GM21367 (cell line): ENCODE measurements around the gene DERL2.
A peak's percentile ranks its signal among the peaks of the same experiment; 100 is the strongest.

ENCODE experiments used
- ATAC-seq: cut with Tn5 transposase; IDR thresholded peaks from one replicate; pipeline ENCODE4 v1.9.1; 2021; ENCODE audit not compliant: unreplicated experiment

DERL2 gene

DNA sequence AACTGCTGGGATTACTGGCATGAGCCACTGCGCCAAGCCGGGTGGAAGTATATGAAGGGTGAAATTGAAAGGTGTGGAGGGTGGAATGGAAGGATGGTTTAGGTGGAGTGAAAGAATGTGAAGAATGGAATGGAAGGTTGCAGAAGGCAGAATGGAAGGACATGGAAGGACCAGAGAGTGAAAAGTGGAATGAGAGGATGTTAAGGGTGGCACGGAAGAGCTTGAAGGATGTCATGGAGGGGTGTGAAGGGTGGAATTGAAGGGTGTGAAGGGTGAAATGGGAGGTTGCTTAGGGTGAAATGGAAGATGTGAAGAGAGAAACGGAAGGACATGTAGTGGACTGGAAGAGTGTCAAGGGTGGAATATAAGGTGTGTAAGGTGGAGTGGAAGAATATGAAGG, 16.6 kb upstream of the DERL2 start:
- ATAC-seq = no peak

DNA sequence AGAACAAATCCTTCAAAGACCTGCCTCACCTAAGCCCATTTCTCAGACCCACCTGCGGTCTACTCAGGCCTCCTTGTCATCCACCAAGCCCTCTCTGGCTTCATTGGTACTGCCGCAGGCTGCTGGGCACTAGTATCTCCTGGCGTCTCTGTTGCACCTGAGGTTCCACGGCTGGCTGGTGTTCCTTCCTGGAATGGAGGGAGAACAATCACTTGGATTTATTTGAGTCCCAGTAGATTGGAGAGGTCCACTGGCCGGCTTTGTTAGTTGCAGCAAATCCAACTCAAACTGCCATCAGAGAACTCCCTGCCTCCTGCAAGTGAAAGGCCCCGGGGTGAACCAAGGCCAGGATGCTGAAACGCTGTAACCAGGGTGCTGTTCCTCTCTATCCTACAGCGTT, 15.7 kb upstream of the DERL2 start:
- no peak for ATAC-seq

DNA sequence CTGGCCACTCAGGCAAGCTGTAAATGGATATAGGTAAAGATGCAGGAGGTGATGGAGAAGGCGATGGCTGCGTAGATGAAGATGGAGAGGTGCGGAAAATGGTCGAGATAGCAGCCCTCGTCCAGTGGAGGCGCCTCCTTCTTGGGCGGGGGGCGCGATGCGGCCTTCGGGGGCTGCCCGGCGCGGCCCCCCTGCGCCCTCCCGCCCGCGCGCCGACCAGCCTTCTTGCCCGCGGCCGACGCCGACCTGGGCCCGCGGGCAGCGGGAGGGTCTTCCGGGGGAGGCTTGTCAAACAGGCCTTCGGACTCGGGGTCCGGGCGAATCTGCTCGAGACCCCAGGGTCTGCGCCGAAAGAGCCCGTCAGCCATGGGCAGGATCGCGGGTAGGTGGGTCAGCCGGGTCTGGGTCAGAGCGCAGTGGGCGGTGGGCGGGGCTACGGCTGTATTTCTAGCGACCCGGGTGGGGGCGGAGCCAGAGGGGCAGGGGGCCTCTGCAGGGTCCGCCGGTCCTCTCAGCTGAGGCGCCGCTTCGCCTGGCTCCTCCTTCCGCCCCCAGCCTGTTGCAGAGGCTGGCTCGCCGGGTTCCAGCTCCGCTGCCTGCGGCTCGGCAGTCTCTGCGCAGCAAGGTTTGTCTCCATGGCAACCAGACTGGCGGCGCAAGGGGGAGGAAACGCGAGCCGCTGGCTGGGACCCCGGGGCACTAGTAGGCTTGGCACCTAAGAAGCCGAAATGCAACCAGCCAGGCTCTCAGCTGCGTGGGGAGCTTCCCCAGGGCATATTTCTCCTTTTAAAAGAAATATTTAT, 14.8 kb upstream of the DERL2 start:
- no peak for ATAC-seq

DNA sequence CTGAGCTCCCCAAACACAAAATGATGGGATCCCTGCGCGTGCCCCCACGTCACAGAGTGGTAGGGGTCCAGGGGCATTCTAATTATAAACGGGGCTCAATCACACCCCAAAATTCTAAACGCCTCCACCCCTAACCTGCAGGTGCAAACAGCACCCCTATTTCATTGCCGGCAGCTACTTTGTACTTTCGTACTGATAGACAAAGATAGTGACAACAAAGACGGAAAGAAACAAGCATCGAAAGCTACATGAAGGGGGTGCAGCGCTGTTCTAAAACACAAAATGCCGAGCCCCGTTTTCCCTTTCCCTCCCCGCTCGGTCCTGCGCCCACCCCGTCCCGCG, 14.2 kb upstream of the DERL2 start:
- no peak for ATAC-seq

DNA sequence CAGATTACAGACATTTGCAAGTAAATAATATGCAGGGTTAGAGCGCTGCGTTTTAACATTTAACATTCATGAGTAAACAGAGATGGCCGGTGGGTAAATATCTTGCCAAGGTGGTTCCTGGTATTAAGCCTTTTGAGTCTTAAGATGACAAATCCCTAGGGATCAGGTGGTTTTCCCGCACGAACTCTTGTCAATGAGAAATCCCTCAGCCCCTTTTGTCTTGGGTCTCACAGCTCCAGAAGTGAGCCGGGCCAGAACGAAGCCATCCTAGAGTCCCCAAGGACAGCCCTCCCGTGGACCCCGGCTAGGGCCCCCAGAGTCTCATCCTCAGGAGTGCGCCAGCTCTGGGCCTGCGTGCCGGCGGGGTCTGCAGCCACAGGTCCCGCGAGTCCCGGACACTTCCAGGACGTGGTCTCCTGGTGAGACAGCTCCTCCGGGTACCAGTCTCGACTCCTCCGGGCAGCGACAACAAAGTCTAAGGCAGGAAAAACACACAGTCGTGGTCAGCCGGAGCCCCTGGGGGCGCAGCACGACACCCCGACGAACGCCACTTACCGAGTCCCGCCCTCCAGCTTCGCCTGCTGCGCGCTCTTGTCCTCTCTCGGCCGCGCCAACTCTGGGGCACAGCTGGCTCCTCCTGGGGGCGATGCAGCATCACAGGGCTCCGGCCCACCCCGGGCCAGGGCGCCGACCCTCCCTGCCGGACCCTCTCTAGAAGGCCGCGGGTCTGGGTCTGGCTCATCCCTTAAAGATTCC, 13.7 kb upstream of the DERL2 start:
- ATAC-seq = no peak

DNA sequence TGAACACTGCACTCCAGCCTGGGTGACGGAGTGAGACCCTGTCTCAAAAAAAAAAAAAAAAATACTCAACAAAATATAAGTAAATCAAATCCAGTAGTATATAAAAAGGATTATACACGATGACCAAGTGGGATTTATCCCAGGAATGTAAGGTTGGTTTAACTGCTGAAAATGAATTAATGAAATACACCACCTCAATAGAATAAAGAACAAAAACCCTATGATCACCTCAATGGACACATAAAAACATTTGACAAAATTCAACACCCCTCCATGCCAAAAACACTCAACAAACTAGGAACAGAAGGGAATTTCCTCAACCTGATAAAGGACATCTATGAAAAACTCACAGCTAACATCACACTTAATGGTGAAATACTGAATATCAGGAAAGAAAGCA, 7.0 kb upstream of the DERL2 start:
- ATAC-seq = no peak

DNA sequence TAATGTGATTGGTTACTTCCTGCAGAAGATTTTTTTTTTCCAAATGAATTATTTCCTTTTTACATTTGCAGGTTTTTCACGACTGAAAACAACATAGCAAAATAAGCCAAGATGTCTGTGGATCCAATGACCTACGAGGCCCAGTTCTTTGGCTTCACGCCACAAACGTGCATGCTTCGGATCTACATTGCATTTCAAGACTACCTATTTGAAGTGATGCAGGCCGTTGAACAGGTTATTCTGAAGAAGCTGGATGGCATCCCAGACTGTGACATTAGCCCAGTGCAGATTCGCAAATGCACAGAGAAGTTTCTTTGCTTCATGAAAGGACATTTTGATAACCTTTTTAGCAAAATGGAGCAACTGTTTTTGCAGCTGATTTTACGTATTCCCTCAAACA, 2.8 kb upstream of the DERL2 start:
- ATAC-seq = no peak

DNA sequence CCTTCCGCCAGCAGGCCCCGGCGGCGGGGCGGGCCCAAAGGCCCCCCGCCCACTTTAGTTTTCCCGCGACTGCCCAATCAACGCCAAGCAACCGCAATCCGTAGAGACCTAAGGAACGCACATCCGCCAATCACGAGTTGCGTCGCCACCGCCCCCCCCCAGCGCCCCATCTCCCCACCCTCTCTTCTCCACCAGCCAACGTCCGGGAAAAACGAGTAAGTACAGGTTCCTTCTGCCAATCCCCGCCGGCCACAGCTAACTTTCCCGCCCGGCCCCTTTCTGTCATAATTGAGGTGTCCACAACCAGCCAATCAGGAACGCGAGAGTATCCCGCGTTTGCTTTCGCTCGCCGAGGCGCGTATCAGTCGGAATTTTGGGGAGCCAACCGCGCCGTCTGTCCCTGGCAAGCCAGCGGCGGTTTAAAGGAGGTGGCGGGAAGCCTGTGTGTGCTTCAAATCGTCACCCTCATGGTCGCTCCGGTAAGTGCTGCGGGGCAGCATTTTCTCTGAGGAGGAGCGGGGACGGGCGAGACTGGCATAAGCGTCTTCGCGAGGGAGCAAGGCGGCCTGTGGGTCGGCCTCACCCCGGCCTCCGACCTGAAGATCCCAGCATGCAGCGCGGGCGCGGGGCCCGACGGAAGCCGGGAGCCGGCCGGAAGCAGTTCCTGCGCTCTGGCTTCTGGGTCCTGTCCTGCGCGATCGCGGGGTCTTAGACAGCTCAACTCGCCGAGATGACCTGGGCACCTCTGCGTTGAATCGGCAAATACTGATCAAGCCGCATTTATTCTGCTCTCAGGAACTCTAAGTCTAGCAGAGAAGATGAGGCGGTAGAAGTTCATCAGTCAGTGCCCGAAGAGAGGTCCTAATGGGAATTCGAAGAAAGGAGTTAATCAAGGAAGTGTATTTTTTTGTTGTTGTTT, 487 bp upstream of the DERL2 start, which contains the start of gene MIS12:
MIS12 (plus strand) TSS at position 361 of the 919 bp plus-strand sequence. CDS start 2,297 bp downstream, outside the sequence.
- peak; percentile 62 for ATAC-seq

DNA sequence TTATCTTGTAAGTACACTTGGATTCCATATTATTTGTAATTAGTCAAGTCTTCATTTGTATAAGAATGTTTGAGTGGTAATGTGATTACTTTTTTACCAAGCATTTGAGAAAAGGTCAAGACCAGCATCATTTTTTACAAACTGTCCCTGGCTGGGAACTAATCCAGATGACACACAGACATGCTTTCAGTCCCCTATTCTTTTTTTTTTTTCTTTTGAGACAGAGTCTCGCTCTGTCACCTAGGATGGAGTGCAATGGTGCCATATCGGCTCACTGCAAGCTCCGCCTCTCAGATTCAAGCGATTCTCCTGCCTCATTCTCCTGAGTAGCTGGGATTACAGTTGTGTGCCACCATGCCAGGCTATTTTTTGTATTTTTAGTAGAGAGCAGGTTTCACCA, 4.5 kb downstream of the DERL2 start:
- ATAC-seq = no peak

DNA sequence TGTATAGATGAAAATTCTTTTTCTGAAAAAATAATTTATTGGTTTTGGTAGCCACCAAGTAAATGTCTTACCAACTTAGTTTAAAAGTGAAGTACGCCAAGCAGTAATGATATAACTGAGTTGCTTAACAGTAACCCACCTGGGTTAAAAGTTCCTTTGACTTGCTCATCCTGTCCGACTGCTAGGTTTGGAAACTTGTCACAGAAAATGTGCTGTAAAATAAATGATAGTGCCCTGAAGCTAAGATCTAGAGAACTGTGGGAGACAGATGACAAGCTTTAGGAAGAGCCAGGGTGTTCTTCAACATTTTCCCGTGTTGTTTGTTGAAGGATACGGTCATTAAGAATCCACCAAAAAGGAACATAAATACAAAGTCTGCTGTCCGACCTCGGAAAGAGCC, 5.0 kb downstream of the DERL2 start:
- no peak for ATAC-seq

DNA sequence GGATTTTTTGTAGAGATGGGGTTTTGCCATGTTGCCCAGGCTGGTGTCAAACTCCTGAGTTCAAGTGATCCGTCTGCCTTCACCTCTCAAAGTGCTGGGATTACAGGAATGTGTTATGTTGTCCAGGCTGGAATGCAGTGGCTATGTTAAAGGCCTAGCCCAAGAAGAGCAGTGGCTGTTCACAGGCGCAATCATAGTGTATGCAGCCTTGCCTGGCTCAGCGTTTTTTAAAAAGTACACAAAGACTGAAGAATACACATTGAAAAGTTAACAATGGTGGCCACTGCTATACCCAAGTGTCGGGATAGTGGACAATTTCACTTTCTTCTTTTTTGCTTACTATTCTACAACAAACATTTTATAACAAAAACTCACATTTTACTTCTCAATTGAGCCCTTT, 7.0 kb downstream of the DERL2 start:
- ATAC-seq = no peak

DNA sequence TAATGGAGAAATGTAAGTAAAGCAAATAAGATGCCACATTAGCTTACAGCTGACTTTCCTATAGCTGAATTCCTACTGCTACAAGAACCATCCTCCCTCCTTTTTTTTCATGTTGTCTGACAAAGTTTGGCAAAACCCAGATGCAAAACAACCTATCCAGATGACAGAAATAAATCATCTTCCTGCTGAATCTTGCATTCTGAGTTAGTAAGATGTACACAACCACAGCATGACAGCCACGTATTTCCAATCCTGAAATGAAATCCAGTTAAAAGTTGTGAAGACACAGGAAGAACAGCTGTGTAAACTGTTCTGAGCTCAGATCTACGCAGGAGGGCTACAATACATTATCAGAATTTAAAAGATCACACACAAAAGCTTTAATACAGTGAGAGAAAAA, 12.1 kb downstream of the DERL2 start:
- ATAC-seq = no peak

DNA sequence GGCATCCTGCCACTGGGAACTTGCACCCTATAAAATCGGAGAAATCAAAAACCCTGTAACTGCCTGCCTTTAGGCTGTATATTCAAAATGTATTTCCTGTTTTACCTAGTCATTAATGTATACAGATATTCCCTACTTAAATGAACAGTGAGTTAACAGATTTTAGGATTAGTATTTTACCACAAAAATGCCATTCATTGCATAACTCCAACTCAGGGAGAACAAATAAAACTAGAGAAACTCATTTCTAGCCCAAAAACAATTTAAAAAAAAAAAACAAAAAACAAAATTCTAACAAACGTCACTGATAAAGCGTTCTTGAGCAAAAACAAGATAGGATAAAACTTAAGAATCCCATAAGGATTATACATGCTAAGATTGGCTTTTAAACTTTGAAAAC, 13.5 kb downstream of the DERL2 start:
- no peak for ATAC-seq

DNA sequence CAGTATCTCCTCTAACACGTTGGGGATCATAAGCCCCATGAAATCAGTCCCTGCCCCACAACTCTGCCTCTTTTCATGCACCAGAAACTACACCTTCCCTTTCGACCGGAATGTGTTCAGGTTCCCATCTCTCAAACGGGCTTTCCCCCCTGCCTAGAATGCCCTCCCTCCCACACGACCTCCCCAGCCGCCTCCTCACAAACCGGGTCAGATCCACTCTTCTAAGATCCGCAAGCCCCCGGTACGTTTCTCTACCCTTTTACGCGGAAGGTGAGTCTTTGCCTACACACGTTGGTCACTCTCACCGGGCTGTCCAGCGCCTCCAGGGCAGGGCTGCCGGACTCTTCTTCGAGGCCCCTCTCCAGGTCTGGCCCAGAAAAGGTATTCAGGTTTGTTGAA, 17.9 kb downstream of the DERL2 start:
- ATAC-seq = peak; percentile 11

DNA sequence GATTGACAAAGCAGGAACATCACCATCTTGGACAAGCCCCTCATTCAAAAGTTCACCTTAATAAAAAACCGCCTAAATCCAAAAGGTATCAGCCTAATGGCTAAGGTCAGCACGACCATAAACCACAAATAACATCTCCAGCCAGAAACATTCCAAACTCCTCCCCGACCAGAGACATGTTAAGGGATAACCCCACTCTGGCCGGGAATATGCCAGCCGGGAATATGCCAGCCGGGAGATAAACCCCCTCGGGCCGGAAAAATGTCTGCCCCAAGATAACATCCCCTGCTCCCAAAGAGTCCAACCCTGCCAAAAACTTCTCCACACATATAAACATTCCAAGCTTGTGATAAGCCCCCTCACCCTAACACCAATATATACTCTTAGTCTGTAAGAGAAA, 18.6 kb downstream of the DERL2 start:
- no peak for ATAC-seq

DNA sequence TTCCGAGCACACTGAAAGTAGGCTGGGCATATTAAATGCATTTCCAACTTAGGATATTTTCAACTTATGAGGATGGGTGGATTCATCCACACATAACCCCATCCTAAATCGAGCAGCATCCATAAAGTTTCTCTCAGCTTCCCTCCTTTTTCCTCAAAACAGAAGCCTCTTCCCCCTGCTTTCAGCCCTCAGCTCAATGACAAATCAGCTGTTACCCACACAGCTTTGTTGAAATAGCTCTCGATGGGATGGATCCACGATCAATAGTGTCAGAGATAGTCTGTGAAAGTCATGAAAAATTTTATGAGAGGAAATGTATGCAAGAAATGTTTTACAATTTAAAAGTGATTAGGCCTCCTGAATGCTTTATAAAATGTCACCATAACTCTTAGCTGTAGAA, 19.7 kb downstream of the DERL2 start:
- ATAC-seq = no peak

DNA sequence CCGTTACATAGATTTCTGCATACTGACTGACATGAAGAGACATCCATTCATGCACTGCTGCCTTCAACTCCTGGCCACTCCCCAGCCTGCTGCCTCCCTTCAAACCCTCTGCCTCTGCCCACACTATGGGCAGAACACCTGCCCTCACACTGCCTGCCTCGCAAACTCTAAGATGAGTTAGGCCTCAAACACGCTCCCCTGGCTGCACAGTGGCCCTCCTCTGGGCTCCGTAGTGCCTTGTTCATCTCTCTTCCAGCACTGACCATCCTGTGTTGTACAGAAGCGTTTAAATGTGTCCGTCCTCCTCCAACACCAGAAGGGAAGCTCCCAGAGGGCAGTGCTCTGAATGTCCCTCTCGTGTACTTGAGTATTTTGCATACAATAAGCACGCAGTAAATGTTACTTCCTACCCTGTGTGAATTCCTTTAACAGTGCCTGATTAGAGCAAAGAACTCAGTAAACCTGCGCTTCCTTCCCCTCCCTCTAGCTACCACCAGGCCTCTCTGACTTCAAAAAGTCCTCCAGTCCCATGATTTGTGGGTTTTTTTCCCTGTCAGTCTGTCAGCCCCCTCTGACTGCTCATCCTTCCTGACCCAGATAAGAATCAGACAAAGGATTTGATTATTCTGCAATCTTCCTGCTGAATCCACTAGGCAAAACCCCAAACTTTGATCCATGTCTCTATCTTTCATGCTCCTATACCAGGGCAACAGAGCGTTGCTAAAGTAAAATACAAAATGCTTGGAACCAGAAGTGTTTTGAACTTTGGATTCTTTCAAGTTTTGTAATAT, 21.1 kb downstream of the DERL2 start:
- ATAC-seq = no peak

DNA sequence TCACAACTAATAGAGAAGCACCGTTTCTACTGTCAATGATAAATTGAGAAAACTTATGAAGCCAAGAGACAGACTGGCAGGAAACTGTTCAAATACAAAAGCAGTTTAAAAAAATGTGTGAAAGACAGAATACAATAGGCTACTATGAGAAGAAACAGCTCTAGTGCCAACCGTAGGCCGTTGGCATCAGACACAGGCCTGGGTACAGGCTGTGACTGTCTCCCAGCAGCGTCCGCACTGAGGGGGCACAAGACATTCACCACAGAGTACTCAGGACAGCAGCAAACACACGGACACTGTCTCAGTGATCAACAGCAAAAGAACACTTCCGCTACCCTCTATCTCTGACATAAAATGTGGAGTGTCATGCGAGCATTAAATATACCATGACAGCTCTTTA, 39.2 kb downstream of the DERL2 start:
- no peak for ATAC-seq

DNA sequence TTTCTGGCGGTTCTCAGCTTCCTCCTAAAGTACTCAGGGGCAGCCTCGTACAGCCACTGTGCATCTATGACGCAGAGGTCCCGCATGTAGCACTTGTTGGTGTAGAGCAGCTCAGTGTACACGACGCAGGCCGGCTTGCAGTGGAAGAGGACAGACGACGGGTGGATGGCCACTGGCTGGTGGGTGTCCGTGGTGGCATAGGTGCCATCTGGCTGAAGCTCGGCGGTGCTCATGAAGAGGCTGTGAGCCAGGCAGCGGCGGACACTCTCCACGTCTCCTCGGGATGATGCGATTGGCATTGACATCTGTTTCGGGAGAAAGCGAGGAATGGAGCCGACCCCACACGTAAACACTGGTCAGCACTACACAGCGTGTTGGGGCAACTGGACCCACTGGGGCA, 41.8 kb downstream of the DERL2 start:
- no peak for ATAC-seq

DNA sequence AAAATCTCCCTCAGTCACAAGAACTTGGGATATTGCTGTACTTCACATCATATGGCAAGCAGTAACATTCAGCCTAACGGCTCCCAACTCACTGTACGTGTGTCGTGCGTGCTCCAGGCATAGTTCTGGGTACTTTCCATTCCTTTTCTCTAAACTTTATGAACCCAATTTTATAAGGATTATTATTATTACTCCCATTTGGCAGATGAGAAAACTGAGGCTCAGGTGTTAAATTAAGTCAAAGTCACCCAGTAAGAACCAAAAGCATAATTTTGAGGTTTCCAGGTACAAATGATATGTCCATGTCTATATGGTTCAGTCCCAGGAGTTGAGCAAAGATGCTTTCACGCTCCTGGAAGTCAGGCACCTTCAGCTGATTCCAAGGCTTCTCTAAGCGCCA, 42.2 kb downstream of the DERL2 start:
- no peak for ATAC-seq

DNA sequence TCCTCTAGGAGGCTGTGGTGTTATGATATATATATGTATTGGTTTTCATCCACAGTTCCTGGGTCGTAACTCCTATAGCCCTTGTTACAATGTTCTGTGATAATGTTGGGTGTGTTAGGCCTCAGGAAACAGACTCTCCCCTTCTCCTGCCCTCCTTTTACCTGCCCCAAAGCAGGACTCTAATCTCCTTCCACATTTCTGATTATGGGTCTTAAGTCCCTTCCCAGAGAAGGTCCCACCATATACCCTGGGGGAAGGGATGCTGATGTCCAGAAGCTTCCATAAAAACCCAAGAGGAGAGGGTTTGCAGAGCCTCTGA, 46.6 kb downstream of the DERL2 start:
- ATAC-seq = no peak
